H1 (cell line): Measurements from ENCODE around the gene HYAL1. TPM values are rescaled to one million over a fixed set of nuclear protein-coding genes. Genes with fewer than 3 reads are reported as not detected.
A peak's percentile ranks its signal among the peaks of the same experiment; 100 is the strongest.

Experiments
- ATF3 ChIP-seq: IDR thresholded peaks from 2 replicates; pipeline ENCODE4 v1.6.1; 2011; ENCODE audit warnings: low read depth, mild to moderate bottlenecking, low read length; ENCODE audit not compliant: insufficient read depth
- CEBPB ChIP-seq: IDR thresholded peaks from 2 replicates; pipeline ENCODE4 v1.6.1; 2012; ENCODE audit warnings: low read depth, low read length
- CTBP2 ChIP-seq: IDR thresholded peaks from 2 replicates; pipeline ENCODE4 v1.7.0; 2011; ENCODE audit warnings: borderline replicate concordance, mild to moderate bottlenecking, moderate library complexity, mixed read lengths, low read length; ENCODE audit not compliant: insufficient read depth, insufficient read length
- CTCF ChIP-seq, 3 experiments: IDR thresholded peaks; 1 replicate in 2 of 3; 2 replicates in 1 of 3; pipeline versions ENCODE4 v1.5.1 to v1.6.1; 2011; ENCODE audit warnings: low read length in 3 of 3, mild to moderate bottlenecking in 3 of 3, inconsistent platforms in 2 of 3, low read depth in 1 of 3, moderate library complexity in 1 of 3; ENCODE audit not compliant: insufficient read depth in 1 of 3; ENCODE audit errors: control extremely low read depth in 1 of 3
- EGR1 ChIP-seq: IDR thresholded peaks from 2 replicates; pipeline ENCODE4 v1.6.1; 2011; ENCODE audit warnings: low read depth, low read length, borderline replicate concordance
- MAFK ChIP-seq: IDR thresholded peaks from 2 replicates; pipeline ENCODE4 v1.6.1; 2012; ENCODE audit warnings: low read depth, mild to moderate bottlenecking, improper control_type of control experiment, low read length
- NANOG ChIP-seq: IDR thresholded peaks from 2 replicates; pipeline ENCODE4 v1.6.1; 2011; ENCODE audit warnings: low read length, low read depth, mild to moderate bottlenecking, inconsistent platforms; ENCODE audit not compliant: insufficient read depth, poor library complexity, severe bottlenecking
- POLR2AphosphoS5 ChIP-seq: IDR thresholded peaks from 2 replicates; pipeline ENCODE4 v1.6.1; 2011; ENCODE audit warnings: low read depth, low read length
- POU5F1 ChIP-seq: IDR thresholded peaks from 2 replicates; pipeline ENCODE4 v1.6.1; 2011; ENCODE audit warnings: low read depth, mild to moderate bottlenecking, low read length, moderate library complexity
- RFX5 ChIP-seq: IDR thresholded peaks from 2 replicates; pipeline ENCODE4 v1.6.1; 2011; ENCODE audit warnings: low read depth, low read length, improper control_type of control experiment, borderline replicate concordance
- SIN3A ChIP-seq, 2 experiments: IDR thresholded peaks in 1 of 2; conservative IDR thresholded peaks in 1 of 2; 2 replicates each; pipeline ENCODE4 v1.6.1; 2011 to 2012; ENCODE audit warnings: low read length in 2 of 2, improper control_type of control experiment in 1 of 2, low read depth in 1 of 2, mild to moderate bottlenecking in 1 of 2
- SIX5 ChIP-seq: IDR thresholded peaks from 2 replicates; pipeline ENCODE4 v1.6.1; 2011; ENCODE audit warnings: mild to moderate bottlenecking, low read depth, low read length
- SP4 ChIP-seq: IDR thresholded peaks from 2 replicates; pipeline ENCODE4 v1.6.1; 2012; ENCODE audit warnings: low read length, inconsistent platforms
- TAF7 ChIP-seq: optimal IDR thresholded peaks from 2 replicates; pipeline ENCODE3; 2011; ENCODE audit warnings: low read depth, mild to moderate bottlenecking, inconsistent platforms, low read length, moderate library complexity, borderline replicate concordance
- TBP ChIP-seq: IDR thresholded peaks from 2 replicates; pipeline ENCODE4 v1.6.1; 2011; ENCODE audit warnings: low read depth, low read length, improper control_type of control experiment
- TEAD4 ChIP-seq: IDR thresholded peaks from 2 replicates; pipeline ENCODE4 v1.6.1; 2012; ENCODE audit warnings: low read depth, low read length, inconsistent platforms, mixed read lengths
- USF2 ChIP-seq: IDR thresholded peaks from 2 replicates; pipeline ENCODE4 v1.6.1; 2011; ENCODE audit warnings: low read length, improper control_type of control experiment
- polyA plus RNA-seq, 7 experiments: library from polyadenylated mRNA; depleted of rRNA in 3 of 7; stranded (reverse) in 5 of 7; unstranded in 2 of 7; fragments of >200 nt in 5 of 7; fragments of 200-250 nt in 2 of 7; gene quantifications; 1 replicate in 5 of 7; 2 replicates in 1 of 7; 4 replicates in 1 of 7; pipeline versions ENCODE4 v1.2.1 to v1.2.3, GENCODE V29; 2011 to 2013; ENCODE audit warnings: missing spikeins in 2 of 7, mixed read lengths in 2 of 7
- total RNA-seq: library from RNA; stranded (reverse); fragmentation: NEBNext Ultra II Directional; extraction: Animal tissue kit (Norgen Biotek cat#: 25700); gene quantifications from 2 replicates; pipeline ENCODE4 v1.2.1, GENCODE V29; 2021
- TF ChIP-seq, protein P1 (sequence below): IDR thresholded peaks from 2 replicates; pipeline ENCODE4 v1.6.1; 2012; ENCODE audit warnings: inconsistent platforms

HYAL1 gene
- total and polyA plus RNA-seq, 2 of the 8 experiments (the other 6 are each of a cell fraction or from before 2014, with no cell fraction given): 2.0 to 5.4 TPM

- no peak for TF ChIP-seq CTBP2
- TF ChIP-seq TEAD4: peak; percentile 38
- no peak for TF ChIP-seq MAFK
- TF ChIP-seq SIX5: peak; percentile 100
- peak; percentile 91 for TF ChIP-seq ATF3
- TF ChIP-seq EGR1: no peak
- peak; percentile 89 to 97; a peak in 2 of 4 replicates for TF ChIP-seq SIN3A (conservative IDR thresholded peaks at IDR 0.05 in 1 of 2, IDR thresholded peaks at IDR 0.05 in 1 of 2; ENCODE audit: low read depth in 1 of 2, low read length in 2 of 2)
- TF ChIP-seq CEBPB: no peak
- no peak for TF ChIP-seq TAF7
- TF ChIP-seq POU5F1: no peak
- TF ChIP-seq NANOG: no peak
- TF ChIP-seq, protein P1, sequence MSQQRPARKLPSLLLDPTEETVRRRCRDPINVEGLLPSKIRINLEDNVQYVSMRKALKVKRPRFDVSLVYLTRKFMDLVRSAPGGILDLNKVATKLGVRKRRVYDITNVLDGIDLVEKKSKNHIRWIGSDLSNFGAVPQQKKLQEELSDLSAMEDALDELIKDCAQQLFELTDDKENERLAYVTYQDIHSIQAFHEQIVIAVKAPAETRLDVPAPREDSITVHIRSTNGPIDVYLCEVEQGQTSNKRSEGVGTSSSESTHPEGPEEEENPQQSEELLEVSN: no peak
- TF ChIP-seq POLR2AphosphoS5: peak; percentile 73; the same call in 1 of the 2 replicates
- no peak for TF ChIP-seq RFX5
- peak; percentile 16; the same call in 1 of the 2 replicates for TF ChIP-seq TBP
- no peak for TF ChIP-seq USF2
- TF ChIP-seq SP4: no peak
- TF ChIP-seq CTCF (IDR thresholded peaks at IDR 0.05; ENCODE audit: control extremely low read depth in 1 of 3, insufficient read depth in 1 of 3, low read depth in 1 of 3, low read length in 3 of 3): peak in 1 of 3 experiments; percentile 1; a peak in 1 of 4 replicates
Observed at GRCh38 chr3:50292159-50293078, 11.0 kb downstream of the HYAL1 start, which contains the start of gene IFRD2 (continued).
